ENCODE results near the gene CNOT9. TPM values are rescaled to one million over a fixed set of nuclear protein-coding genes. Genes with fewer than 3 reads are reported as not detected.

The CNOT9 gene
- total RNA-seq, 1 experiment from 2014 or later, result 86.8 TPM

DNA sequence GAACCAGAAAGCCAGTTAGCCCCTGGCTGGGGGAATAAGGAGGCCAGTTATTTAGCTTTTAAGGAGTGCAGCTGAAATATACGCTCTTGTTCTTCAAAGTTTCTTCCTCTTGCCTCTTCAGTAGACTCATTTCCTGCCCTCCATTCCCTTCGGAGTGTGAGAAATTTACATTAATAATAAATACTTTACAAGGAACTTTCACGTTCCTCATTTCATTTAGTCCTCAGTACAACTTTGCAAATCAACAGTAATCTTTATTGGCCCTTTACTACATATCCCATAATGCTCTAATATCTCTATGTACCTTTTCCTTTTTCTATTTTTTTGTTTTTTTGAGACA, 54.7 kb downstream of the CNOT9 start:
- Histone ChIP-seq H3K9me2 (replicated peaks; ENCODE audit: low read length) (no peaks in the 10 kb centered on the region), H4K20me1 (ENCODE audit: low read length) (no peaks in the 10 kb centered on the region), H3K4me3 (ENCODE audit: low read length) (no peak overlapping the region), H3K9me3 (ENCODE audit: low read length) (no peaks in the 10 kb centered on the region), H3K27me3 (ENCODE audit: low read length) (no peaks in the 10 kb centered on the region), H3K9ac (ENCODE audit: low read length) (no peak overlapping the region), H3K79me2 (ENCODE audit: low read length) (no peaks in the 10 kb centered on the region), H2AFZ (ENCODE audit: low read length) (no peak overlapping the region), H3K4me2 (ENCODE audit: low read length) (no peak overlapping the region), H3F3A (ENCODE audit: low read length, unreplicated experiment) (no peaks in the 10 kb centered on the region), H3K36me3 (ENCODE audit: low read depth, low read length) (no peaks in the 10 kb centered on the region), H3K27ac (ENCODE audit: low read length) (no peak overlapping the region), H3K4me1 (ENCODE audit: insufficient read depth, low read length) (no peaks in the 10 kb centered on the region)
- intact Hi-C loops (cut with micrococcal nuclease), result no loop called here
- BruUV-seq (replicated peaks), result no TSS peak
- no peak for DNase-seq
- POLR2A ChIA-PET (ENCODE audit: unreplicated experiment), result no interaction called here
- CTCF ChIA-PET, result no interaction called here
- TF ChIP-seq, protein P1, sequence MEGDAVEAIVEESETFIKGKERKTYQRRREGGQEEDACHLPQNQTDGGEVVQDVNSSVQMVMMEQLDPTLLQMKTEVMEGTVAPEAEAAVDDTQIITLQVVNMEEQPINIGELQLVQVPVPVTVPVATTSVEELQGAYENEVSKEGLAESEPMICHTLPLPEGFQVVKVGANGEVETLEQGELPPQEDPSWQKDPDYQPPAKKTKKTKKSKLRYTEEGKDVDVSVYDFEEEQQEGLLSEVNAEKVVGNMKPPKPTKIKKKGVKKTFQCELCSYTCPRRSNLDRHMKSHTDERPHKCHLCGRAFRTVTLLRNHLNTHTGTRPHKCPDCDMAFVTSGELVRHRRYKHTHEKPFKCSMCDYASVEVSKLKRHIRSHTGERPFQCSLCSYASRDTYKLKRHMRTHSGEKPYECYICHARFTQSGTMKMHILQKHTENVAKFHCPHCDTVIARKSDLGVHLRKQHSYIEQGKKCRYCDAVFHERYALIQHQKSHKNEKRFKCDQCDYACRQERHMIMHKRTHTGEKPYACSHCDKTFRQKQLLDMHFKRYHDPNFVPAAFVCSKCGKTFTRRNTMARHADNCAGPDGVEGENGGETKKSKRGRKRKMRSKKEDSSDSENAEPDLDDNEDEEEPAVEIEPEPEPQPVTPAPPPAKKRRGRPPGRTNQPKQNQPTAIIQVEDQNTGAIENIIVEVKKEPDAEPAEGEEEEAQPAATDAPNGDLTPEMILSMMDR (conservative IDR thresholded peaks at IDR 0.05; ENCODE audit: low read depth, low read length), result no peak
- ATAC-seq, result no peak

DNA sequence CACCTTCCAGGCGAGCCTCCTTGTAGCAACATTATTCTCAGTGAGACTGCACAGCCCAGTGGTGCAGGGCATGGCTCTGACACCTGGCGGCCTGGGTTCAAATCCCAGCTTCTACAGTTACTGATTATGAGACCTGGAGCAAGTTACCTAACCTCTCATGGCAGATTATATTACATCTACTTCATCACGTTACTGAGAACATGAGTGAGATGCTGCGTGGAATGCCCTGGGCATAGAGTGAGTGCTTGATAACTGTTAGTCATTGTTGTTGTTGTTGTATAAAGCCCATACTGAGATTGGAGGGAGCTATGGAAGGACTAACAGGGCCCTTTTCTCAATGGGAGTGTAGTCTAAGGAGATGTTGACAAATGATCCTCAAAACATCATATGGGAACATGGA, 57.7 kb downstream of the CNOT9 start:
- TF ChIP-seq EZH2phosphoT487 (IDR thresholded peaks at IDR 0.05; ENCODE audit: borderline replicate concordance, low read length) (no peak), EZH2 (IDR thresholded peaks at IDR 0.05; ENCODE audit: low read length, unreplicated experiment) (no peak)
- TF ChIP-seq, protein P1 (conservative IDR thresholded peaks at IDR 0.05; ENCODE audit: low read depth, low read length), result no peak
- Histone ChIP-seq H3K9ac (ENCODE audit: low read length) (no peak overlapping the region), H3K4me1 (ENCODE audit: insufficient read depth, low read length) (peaks cover 4% of the 10 kb centered on the region), H3K9me3 (ENCODE audit: low read length) (no peaks in the 10 kb centered on the region), H3F3A (ENCODE audit: low read length, unreplicated experiment) (no peaks in the 10 kb centered on the region), H2AFZ (ENCODE audit: low read length) (no peak overlapping the region), H3K27me3 (ENCODE audit: low read length) (no peaks in the 10 kb centered on the region), H3K9me2 (replicated peaks; ENCODE audit: low read length) (no peaks in the 10 kb centered on the region), H3K36me3 (ENCODE audit: low read depth, low read length) (no peaks in the 10 kb centered on the region), H3K27ac (ENCODE audit: low read length) (no peak overlapping the region), H3K4me2 (ENCODE audit: low read length) (no peak overlapping the region), H3K79me2 (ENCODE audit: low read length) (no peaks in the 10 kb centered on the region), H4K20me1 (ENCODE audit: low read length) (no peaks in the 10 kb centered on the region), H3K4me3 (ENCODE audit: low read length) (no peak overlapping the region)
- POLR2A ChIA-PET (ENCODE audit: unreplicated experiment), result interaction anchor here (0.6 kb wide), 1 partner anchor 351 kb away, joined by 8 read pairs; no protein-coding TSS in a partner anchor
- ATAC-seq, result no peak
- intact Hi-C loops (cut with micrococcal nuclease), result no loop called here
- no TSS peak for BruUV-seq (replicated peaks)
- DNase-seq, result no peak
- CTCF ChIA-PET, result interaction anchor here (0.6 kb wide), 1 partner anchor 20 kb away, joined by 3 read pairs; no protein-coding TSS in a partner anchor

DNA sequence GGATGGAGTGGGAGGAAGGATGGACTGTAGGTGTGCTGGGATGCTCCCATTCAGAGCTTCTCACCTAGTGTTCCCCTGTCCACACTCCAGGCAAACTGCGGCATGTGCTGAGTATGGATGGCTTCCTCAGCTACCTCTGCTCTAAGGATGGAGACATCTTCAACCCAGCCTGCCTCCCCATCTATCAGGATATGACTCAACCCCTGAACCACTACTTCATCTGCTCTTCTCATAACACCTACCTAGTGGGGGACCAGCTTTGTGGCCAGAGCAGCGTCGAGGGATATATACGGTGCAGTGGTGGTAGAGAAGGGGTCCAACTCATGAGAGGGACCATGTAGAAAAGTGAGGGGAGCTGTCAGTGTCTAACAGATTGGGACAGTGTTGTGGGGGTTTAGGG, 59.3 kb downstream of the CNOT9 start:
- TF ChIP-seq EZH2 (IDR thresholded peaks at IDR 0.05; ENCODE audit: low read length, unreplicated experiment) (no peak), EZH2phosphoT487 (IDR thresholded peaks at IDR 0.05; ENCODE audit: borderline replicate concordance, low read length) (no peak)
- TF ChIP-seq, protein P1 (conservative IDR thresholded peaks at IDR 0.05; ENCODE audit: low read depth, low read length), result no peak
- no peak overlapping the region for H2AFZ ChIP-seq (ENCODE audit: low read length)
- ChIA-PET POLR2A (ENCODE audit: unreplicated experiment) (no interaction called here), CTCF (no interaction called here)
- no peaks in the 10 kb centered on the region for H3F3A ChIP-seq (ENCODE audit: low read length, unreplicated experiment)
- H3K9ac ChIP-seq (ENCODE audit: low read length), result no peak overlapping the region
- no peaks in the 10 kb centered on the region for H3K9me3 ChIP-seq (ENCODE audit: low read length)
- H3K9me2 ChIP-seq (replicated peaks; ENCODE audit: low read length), result no peaks in the 10 kb centered on the region
- intact Hi-C loops (cut with micrococcal nuclease), result no loop called here
- DNase-seq (no peak), ATAC-seq (no peak)
- no peaks in the 10 kb centered on the region for H3K27me3 ChIP-seq (ENCODE audit: low read length)
- no TSS peak for BruUV-seq (replicated peaks)
- H3K36me3 ChIP-seq (ENCODE audit: low read depth, low read length), result no peaks in the 10 kb centered on the region
- H3K79me2 ChIP-seq (ENCODE audit: low read length), result no peaks in the 10 kb centered on the region
- no peak overlapping the region for H3K4me3 ChIP-seq (ENCODE audit: low read length)
- peaks cover 20% of the 10 kb centered on the region for H3K4me1 ChIP-seq (ENCODE audit: insufficient read depth, low read length)
- no peak overlapping the region for H3K4me2 ChIP-seq (ENCODE audit: low read length)
- H4K20me1 ChIP-seq (ENCODE audit: low read length), result no peaks in the 10 kb centered on the region
- H3K27ac ChIP-seq (ENCODE audit: low read length), result no peak overlapping the region
